Activated naive CD4-positive, alpha-beta T cell treated with anti-CD3 and anti-CD28 coated beads, Interleukin-2, amount 10 ng/mL, durations not matched to agents 7 days and 5 days (primary cell): ENCODE data around the gene CGB1.

Experiments
- CTCF ChIA-PET: fragments of 350-600 bp; sonication (Branson Sonifier 250); formaldehyde crosslinking; loops from one replicate; lab custom pipeline; 2021; ENCODE audit warnings: antibody characterized with exemption; lab: Charles Lee
- DNase-seq: peaks from one replicate; pipeline ENCODE4 v3.0.0-alpha.2; 2020
- H3K27ac Mint-ChIP-seq: one replicate; pipeline ENCODE4 v1.8.0; 2021; ENCODE audit warnings: mild to moderate bottlenecking, moderate library complexity, mixed read lengths
- H3K27me3 Mint-ChIP-seq: one replicate; pipeline ENCODE4 v1.8.0; 2021; ENCODE audit warnings: mild to moderate bottlenecking, mixed read lengths
- H3K36me3 Mint-ChIP-seq: one replicate; pipeline ENCODE4 v1.8.0; 2021; ENCODE audit warnings: mixed read lengths
- H3K4me1 Mint-ChIP-seq: one replicate; pipeline ENCODE4 v1.8.0; 2021; ENCODE audit warnings: mixed read lengths
- H3K4me3 Mint-ChIP-seq: one replicate; pipeline ENCODE4 v1.8.0; 2021; ENCODE audit warnings: mild to moderate bottlenecking, moderate library complexity, mixed read lengths
- H3K9me3 Mint-ChIP-seq: one replicate; pipeline ENCODE4 v1.8.0; 2021; ENCODE audit warnings: mixed read lengths

Gene CGB1

DNA sequence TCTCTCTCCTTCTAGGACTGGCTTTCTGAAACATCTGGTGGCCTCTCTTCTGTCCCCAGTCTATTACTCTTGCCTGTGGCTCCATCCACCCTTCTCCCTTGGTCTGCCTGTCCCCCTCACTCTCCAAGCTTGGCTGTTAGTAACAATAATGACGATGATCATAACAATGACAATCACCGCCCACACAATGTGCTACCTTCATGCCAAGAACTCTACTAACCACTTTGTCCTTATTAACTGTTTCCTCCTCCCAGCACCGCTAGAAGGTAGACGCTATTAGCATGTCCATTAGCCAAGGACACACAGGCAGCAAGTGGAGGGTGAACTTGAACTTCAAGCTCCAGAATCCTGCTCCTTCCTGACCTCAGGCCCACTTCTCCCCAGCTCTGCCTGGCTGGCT lies 46.3 kb downstream of the CGB1 start:
- no peak for DNase-seq
- CTCF ChIA-PET = no interaction called here
- H3K4me3 Mint-ChIP-seq = no peak overlapping the region
- H3K27ac Mint-ChIP-seq = no peak overlapping the region
- peaks cover 37% of the 10 kb centered on the region for H3K4me1 Mint-ChIP-seq
- no peaks in the 10 kb centered on the region for H3K9me3 Mint-ChIP-seq
- peaks cover 20% of the 10 kb centered on the region for H3K36me3 Mint-ChIP-seq
- no peaks in the 10 kb centered on the region for H3K27me3 Mint-ChIP-seq

DNA sequence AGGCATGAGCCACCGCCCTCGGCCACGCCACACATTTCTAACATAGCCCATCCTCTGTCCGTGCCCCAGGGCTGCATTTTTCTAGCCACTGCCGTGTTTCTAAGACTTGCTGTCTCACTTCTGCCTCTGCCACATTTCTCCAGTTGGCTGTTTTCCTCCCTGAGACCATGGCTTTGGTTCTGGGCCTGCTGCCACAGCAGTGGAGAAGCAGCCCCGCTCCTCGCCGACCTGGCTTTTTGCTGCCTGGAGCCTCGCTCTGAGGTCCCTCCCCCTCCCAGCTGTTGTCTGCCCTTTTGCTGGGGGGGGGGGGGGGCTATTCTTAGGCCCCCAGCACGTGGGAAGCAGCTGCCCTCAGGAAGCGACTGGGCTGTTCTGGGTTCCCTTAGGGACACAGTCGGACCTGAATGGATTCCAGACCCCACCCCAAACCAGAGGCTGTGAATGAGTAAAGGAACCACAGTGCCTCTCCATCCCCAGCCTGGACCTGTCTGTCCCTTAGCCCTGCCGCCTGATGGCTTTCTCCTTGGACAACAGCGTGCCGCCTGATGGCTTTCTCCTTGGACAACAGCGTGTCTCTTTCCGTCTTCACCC lies 46.9 kb downstream of the CGB1 start:
- no peaks in the 10 kb centered on the region for H3K27me3 Mint-ChIP-seq
- peaks cover 31% of the 10 kb centered on the region for H3K4me1 Mint-ChIP-seq
- no peak for DNase-seq
- H3K4me3 Mint-ChIP-seq = no peak overlapping the region
- CTCF ChIA-PET = no interaction called here
- peaks cover 23% of the 10 kb centered on the region for H3K36me3 Mint-ChIP-seq
- H3K27ac Mint-ChIP-seq = peak overlapping the region; percentile 46
- H3K9me3 Mint-ChIP-seq = no peaks in the 10 kb centered on the region

DNA sequence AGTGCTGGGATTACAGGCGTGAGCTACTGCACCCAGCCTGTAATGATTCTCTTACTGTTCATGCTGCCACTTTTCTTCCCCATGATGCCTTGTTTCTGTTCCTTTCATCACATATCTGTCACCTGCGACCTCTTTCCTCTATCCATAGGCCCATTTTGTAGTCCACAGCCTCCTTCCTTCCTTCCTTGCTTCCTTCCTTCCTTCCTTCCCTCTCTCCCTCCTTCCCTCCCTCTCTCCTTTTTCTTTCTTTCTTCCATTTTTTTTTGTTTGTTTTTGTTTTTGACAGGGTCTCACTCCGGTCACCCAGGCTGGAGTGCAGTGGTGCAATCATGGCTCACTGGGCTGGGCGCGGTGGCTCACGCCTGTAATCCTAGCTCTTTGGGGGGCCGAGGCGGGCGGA lies 47.8 kb downstream of the CGB1 start:
- no peak overlapping the region for H3K4me3 Mint-ChIP-seq
- CTCF ChIA-PET = interaction anchor here (0.7 to 1.0 kb wide), 2 partner anchors 18 to 351 kb away, joined by 3 read pairs; no protein-coding TSS in a partner anchor
- H3K9me3 Mint-ChIP-seq = no peaks in the 10 kb centered on the region
- H3K27ac Mint-ChIP-seq = no peak overlapping the region
- no peak for DNase-seq
- H3K27me3 Mint-ChIP-seq = no peaks in the 10 kb centered on the region
- peaks cover 24% of the 10 kb centered on the region for H3K4me1 Mint-ChIP-seq
- H3K36me3 Mint-ChIP-seq = peaks cover 23% of the 10 kb centered on the region

DNA sequence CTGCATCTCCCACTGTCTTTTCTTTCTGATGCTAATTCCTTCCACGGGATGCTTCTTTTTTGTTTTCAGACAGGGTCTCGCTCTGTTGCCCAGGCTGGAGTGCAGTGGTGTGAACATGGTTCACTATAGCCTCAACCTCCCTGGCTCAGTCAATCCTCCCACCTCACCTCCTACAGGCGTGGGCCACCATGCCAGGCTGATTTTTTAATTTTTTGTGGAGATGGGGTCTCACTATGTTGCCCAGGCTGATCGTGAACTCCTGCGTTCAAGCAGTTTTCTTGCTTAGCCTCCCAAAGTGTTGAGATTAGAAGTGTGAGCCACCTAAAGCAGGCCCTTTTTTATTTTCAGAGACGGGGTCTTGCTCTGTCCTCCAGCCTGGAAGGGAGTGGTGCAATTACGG lies 48.4 kb downstream of the CGB1 start:
- Mint-ChIP-seq H3K9me3 (no peaks in the 10 kb centered on the region), H3K4me3 (no peak overlapping the region), H3K4me1 (peaks cover 21% of the 10 kb centered on the region), H3K36me3 (peaks cover 25% of the 10 kb centered on the region), H3K27me3 (no peaks in the 10 kb centered on the region), H3K27ac (peak overlapping the region; percentile 19)
- CTCF ChIA-PET = interaction anchor here (0.7 to 1.0 kb wide), 2 partner anchors 18 to 350 kb away, joined by 3 read pairs; no protein-coding TSS in a partner anchor
- DNase-seq = no peak

DNA sequence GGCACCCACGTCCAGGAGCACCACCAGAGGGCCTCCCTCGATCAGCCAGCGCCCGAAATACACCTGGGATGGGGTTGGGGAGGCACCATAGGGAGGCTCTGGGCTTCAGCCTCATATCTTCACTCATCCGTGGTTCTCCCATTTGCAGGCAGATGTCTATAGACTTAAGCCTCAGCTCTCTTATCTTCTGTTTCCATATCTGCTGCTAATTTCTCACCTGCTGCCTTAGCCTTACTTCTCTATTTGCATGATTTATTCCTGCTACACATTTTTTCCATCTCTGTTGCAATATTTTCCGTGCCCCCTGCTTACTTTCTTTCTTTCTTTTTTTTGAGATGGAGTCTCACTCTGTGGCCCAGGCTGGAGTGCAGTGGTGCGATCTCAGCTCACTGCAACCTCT lies 49.4 kb downstream of the CGB1 start:
- Mint-ChIP-seq H3K4me3 (no peak overlapping the region), H3K4me1 (peaks cover 19% of the 10 kb centered on the region), H3K27me3 (no peaks in the 10 kb centered on the region), H3K27ac (no peak overlapping the region), H3K36me3 (peaks cover 31% of the 10 kb centered on the region), H3K9me3 (no peaks in the 10 kb centered on the region)
- CTCF ChIA-PET = no interaction called here
- no peak for DNase-seq

DNA sequence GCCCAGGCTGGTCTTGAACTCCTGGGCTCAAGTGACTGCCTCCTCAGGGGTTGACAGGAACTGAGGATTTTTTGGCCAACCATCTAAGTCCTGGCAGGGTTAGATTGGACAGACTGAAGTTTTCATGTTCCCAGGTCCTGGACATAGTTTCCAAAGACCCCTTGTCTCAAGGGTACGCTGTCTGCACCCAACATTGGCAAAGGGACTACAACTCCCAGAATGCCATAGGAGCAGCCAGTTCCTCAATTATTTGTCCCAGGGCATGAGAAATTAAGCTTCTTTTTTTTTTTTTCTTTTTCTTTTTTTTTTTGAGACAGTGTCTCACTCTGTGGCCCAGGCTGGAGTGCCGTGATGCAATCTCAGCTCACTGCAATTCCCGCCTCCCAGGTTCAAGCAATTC lies 50.5 kb downstream of the CGB1 start:
- Mint-ChIP-seq H3K9me3 (no peaks in the 10 kb centered on the region), H3K27me3 (no peaks in the 10 kb centered on the region), H3K27ac (no peak overlapping the region), H3K4me3 (no peak overlapping the region), H3K36me3 (peaks cover 40% of the 10 kb centered on the region), H3K4me1 (peaks cover 10% of the 10 kb centered on the region)
- CTCF ChIA-PET = interaction anchor here (0.8 kb wide), 1 partner anchor 16 kb away, joined by 3 read pairs; no protein-coding TSS in a partner anchor
- no peak for DNase-seq

DNA sequence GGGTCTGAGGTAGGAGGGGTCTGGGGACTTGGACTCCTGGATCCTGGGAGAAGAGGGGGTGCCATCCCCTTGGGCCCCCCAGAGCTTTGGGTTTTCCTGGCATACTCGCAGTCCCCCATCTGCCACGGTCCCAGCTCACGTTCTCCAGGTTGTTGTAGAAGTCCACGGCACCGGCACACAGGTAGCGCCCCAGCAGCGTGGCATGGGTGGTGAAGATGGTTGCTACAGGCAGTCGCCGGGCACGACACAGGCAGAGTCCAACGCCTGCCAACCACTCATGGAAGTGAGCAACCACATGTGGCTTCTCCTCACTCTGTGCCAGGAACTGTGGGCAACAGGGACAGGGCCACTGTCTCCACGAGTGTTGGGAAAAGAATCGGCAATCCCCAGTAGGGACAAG lies 51.0 kb downstream of the CGB1 start:
- DNase-seq = no peak
- no peaks in the 10 kb centered on the region for H3K27me3 Mint-ChIP-seq
- H3K4me1 Mint-ChIP-seq = peaks cover 5% of the 10 kb centered on the region
- H3K36me3 Mint-ChIP-seq = peaks cover 36% of the 10 kb centered on the region
- no peaks in the 10 kb centered on the region for H3K9me3 Mint-ChIP-seq
- H3K27ac Mint-ChIP-seq = no peak overlapping the region
- CTCF ChIA-PET = no interaction called here
- H3K4me3 Mint-ChIP-seq = no peak overlapping the region
